ENCODE results near the gene CDHR2. TPM values are rescaled to one million over a fixed set of nuclear protein-coding genes. Genes with fewer than 3 reads are reported as not detected.
A peak's percentile ranks its signal among the peaks of the same experiment; 100 is the strongest.

The CDHR2 gene
- total and polyA plus RNA-seq, 2 of the 13 experiments (the other 11 are each of a cell fraction or from before 2014, with no cell fraction given): 17.9 to 20.9 TPM

DNA sequence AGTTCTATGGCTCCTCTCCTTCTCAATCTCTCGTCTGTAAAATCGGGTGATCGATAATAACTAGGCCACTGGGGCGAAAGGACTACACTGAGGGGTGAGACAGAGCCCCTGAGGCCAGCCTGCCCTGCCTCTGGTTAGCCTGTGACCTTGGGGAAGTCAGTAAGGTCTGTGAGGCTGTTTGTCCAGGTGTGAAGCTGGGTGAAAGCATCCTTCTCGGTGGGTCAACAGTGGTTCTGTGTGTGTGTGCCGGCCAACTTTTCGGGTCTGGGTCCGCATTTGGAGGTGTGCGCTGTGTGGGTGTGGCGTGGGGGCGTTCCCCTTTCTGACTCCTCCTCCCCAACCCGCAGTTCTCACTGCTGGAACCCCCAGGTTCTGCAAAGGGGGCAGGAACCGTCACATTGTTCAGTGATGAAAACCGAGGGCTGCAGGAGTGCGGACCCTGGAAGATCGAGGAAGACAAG, 7.0 kb upstream of the CDHR2 start (continued):
- TF ChIP-seq ZNF598 (CRISPR knock-in tag; IDR thresholded peaks at IDR 0.05; ENCODE audit: borderline replicate concordance) (peak; percentile 44; the same call in 1 of the 2 replicates), FLYWCH1 (CRISPR knock-in tag; IDR thresholded peaks at IDR 0.05) (no peak), HNRNPLL (IDR thresholded peaks at IDR 0.05; ENCODE audit: low read depth, low read length, poor library complexity, severe bottlenecking) (peak; percentile 39), PAX8 (CRISPR knock-in tag; IDR thresholded peaks at IDR 0.05; ENCODE audit: borderline replicate concordance) (no peak), ZEB1 (IDR thresholded peaks at IDR 0.05; ENCODE audit: insufficient replicate concordance, low read depth) (no peak), HMGA1 (CRISPR knock-in tag; conservative IDR thresholded peaks at IDR 0.05) (no peak), FOXK2 (IDR thresholded peaks at IDR 0.05) (no peak), ZNF646 (CRISPR knock-in tag; IDR thresholded peaks at IDR 0.05) (no peak), ZFX (CRISPR knock-in tag; IDR thresholded peaks at IDR 0.05; ENCODE audit: low read depth) (peak; percentile 5; the same call in 1 of the 2 replicates), SIX4 (CRISPR knock-in tag; IDR thresholded peaks at IDR 0.05) (no peak), ZNF816 (CRISPR knock-in tag; IDR thresholded peaks at IDR 0.05; ENCODE audit: borderline replicate concordance) (0 out of 2 replicates have a peak, but pooled peaks have one; percentile 25), PHF8 (CRISPR knock-in tag; IDR thresholded peaks at IDR 0.05) (no peak), SP5 (CRISPR knock-in tag; IDR thresholded peaks at IDR 0.05; ENCODE audit: borderline replicate concordance, low read depth) (no peak), ZNF713 (CRISPR knock-in tag; IDR thresholded peaks at IDR 0.05) (no peak), ZNF703 (CRISPR knock-in tag; IDR thresholded peaks at IDR 0.05; ENCODE audit: borderline replicate concordance) (no peak), ZNF687 (CRISPR knock-in tag; IDR thresholded peaks at IDR 0.05) (peak; percentile 8; the same call in 1 of the 2 replicates)
- TF ChIP-seq, protein P1, sequence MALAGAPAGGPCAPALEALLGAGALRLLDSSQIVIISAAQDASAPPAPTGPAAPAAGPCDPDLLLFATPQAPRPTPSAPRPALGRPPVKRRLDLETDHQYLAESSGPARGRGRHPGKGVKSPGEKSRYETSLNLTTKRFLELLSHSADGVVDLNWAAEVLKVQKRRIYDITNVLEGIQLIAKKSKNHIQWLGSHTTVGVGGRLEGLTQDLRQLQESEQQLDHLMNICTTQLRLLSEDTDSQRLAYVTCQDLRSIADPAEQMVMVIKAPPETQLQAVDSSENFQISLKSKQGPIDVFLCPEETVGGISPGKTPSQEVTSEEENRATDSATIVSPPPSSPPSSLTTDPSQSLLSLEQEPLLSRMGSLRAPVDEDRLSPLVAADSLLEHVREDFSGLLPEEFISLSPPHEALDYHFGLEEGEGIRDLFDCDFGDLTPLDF (CRISPR knock-in tag; IDR thresholded peaks at IDR 0.05): no peak
- TF ChIP-seq, protein P2, sequence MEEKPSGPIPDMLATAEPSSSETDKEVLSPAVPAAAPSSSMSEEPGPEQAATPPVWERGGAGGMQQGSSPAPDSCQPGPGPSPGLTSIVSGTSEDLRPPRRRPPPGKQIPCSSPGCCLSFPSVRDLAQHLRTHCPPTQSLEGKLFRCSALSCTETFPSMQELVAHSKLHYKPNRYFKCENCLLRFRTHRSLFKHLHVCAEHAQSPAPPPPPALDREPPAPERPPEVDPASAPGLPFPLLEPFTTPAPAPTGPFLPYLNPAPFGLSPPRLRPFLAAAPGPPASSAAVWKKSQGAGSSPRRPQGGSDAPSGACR (CRISPR knock-in tag; IDR thresholded peaks at IDR 0.05): no peak

Measured in HepG2 (cell line).